Panc1 (cell line): ENCODE measurements around the gene MLN.

ENCODE experiments used
- POLR2AphosphoS5 ChIP-seq: IDR thresholded peaks from 2 replicates; pipeline ENCODE4 v1.6.1; 2012; ENCODE audit warnings: mild to moderate bottlenecking, low read depth, low read length, moderate library complexity
- TF ChIP-seq, protein P1 (sequence below): fragments of 450-650 bp; IDR thresholded peaks from 2 replicates; pipeline ENCODE4 v1.5.1; 2017; ENCODE audit warnings: mild to moderate bottlenecking
- TF ChIP-seq, protein P2 (sequence below), 2 experiments: IDR thresholded peaks; 2 replicates each; pipeline ENCODE4 v1.6.1; 2011 to 2012; ENCODE audit warnings: low read depth in 2 of 2, control low read depth in 1 of 2, low read length in 1 of 2, mild to moderate bottlenecking in 1 of 2, moderate library complexity in 1 of 2; ENCODE audit not compliant: insufficient read depth in 1 of 2

DNA sequence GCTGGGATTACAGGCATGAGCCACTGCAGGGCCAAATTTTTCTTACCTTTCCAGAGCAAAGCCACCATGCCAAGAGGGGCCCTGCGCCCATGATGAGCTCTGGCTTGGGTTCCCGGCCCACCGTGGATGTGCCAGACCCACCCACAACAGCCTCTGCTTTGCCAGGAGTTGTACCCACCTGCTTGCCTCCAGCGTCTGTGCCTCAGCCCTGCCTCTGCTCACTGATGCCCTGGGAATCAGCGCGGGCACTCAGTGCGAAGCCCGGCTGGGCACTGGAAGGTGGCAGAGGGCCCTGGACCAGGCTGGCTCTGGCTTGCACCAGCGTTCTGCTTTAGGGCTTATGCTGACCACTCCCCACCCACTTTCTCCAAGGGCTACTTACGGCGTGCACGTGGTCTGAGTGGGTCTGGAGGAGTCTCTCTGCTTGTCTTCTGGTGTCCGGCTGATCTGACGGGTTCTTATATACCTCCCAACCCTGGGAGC is at the start of gene MLN:
- TF ChIP-seq, protein P1, sequence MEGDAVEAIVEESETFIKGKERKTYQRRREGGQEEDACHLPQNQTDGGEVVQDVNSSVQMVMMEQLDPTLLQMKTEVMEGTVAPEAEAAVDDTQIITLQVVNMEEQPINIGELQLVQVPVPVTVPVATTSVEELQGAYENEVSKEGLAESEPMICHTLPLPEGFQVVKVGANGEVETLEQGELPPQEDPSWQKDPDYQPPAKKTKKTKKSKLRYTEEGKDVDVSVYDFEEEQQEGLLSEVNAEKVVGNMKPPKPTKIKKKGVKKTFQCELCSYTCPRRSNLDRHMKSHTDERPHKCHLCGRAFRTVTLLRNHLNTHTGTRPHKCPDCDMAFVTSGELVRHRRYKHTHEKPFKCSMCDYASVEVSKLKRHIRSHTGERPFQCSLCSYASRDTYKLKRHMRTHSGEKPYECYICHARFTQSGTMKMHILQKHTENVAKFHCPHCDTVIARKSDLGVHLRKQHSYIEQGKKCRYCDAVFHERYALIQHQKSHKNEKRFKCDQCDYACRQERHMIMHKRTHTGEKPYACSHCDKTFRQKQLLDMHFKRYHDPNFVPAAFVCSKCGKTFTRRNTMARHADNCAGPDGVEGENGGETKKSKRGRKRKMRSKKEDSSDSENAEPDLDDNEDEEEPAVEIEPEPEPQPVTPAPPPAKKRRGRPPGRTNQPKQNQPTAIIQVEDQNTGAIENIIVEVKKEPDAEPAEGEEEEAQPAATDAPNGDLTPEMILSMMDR, result no peak
- TF ChIP-seq POLR2AphosphoS5, result no peak
- TF ChIP-seq, protein P2, sequence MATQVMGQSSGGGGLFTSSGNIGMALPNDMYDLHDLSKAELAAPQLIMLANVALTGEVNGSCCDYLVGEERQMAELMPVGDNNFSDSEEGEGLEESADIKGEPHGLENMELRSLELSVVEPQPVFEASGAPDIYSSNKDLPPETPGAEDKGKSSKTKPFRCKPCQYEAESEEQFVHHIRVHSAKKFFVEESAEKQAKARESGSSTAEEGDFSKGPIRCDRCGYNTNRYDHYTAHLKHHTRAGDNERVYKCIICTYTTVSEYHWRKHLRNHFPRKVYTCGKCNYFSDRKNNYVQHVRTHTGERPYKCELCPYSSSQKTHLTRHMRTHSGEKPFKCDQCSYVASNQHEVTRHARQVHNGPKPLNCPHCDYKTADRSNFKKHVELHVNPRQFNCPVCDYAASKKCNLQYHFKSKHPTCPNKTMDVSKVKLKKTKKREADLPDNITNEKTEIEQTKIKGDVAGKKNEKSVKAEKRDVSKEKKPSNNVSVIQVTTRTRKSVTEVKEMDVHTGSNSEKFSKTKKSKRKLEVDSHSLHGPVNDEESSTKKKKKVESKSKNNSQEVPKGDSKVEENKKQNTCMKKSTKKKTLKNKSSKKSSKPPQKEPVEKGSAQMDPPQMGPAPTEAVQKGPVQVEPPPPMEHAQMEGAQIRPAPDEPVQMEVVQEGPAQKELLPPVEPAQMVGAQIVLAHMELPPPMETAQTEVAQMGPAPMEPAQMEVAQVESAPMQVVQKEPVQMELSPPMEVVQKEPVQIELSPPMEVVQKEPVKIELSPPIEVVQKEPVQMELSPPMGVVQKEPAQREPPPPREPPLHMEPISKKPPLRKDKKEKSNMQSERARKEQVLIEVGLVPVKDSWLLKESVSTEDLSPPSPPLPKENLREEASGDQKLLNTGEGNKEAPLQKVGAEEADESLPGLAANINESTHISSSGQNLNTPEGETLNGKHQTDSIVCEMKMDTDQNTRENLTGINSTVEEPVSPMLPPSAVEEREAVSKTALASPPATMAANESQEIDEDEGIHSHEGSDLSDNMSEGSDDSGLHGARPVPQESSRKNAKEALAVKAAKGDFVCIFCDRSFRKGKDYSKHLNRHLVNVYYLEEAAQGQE (IDR thresholded peaks at IDR 0.05; ENCODE audit: insufficient read depth in 1 of 2, low read depth in 2 of 2, low read length in 1 of 2), result no peak
